ENCODE measurements around the gene TSSK6.
A peak's percentile ranks its signal among the peaks of the same experiment; 100 is the strongest.

TSSK6 gene

DNA sequence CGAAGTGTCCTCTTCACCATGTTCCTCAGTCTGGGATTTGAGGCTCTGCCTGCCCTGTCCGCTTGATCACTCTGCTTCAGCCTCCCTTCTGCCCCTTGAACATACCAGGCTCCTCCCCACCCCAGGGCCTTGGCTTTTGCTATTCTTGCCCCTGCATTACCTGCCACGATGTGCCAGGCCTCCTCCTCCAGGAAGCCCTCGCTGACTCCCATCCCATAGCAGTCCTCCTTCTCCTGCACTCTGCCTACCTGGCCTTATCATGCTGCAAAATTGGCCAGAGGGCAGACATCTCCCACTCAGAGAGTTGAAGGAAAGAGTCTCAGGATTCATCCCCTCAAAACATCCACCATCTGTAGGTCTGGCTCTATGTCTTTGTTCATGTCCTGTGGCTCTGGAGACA, 15.5 kb upstream of the TSSK6 start:
- DNase-seq (ENCODE audit: low read depth): no peak

- DNase-seq (ENCODE audit: low read depth): no peak
Measured at GRCh38 chr19:19530423-19530804, 15.1 kb upstream of the TSSK6 start.

DNA sequence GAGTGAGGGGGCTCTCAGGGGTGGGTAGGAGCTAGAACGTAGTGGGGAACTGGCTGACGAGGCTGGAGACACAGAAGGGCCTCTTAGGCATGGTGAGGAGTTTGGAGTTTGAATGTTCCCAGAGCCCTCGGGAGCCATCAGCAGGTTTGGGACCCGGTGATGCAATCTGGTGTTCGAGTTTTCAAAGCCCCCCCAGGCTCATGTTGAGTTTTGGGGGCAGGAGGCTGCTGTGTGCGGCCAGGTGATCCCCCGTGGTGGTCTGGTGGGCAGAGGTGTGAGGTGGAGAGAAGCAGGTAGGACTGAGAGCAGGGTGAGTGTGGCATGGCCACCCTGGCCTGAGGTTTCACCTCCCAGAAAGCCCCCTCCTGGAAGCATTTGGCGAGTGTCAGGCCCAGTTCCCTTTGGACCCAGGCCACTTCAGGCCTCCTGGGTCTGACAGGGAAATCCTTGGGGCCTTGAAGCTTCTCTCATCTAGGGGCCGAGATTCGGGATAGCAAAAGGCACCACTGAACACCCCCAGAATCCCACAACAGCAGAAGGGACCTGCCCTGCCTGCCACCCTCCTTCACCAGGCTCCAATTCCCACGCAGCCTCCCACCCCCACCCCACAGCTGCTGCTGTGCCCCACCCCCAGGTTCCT, 14.6 kb upstream of the TSSK6 start:
- DNase-seq (ENCODE audit: low read depth): no peak

DNA sequence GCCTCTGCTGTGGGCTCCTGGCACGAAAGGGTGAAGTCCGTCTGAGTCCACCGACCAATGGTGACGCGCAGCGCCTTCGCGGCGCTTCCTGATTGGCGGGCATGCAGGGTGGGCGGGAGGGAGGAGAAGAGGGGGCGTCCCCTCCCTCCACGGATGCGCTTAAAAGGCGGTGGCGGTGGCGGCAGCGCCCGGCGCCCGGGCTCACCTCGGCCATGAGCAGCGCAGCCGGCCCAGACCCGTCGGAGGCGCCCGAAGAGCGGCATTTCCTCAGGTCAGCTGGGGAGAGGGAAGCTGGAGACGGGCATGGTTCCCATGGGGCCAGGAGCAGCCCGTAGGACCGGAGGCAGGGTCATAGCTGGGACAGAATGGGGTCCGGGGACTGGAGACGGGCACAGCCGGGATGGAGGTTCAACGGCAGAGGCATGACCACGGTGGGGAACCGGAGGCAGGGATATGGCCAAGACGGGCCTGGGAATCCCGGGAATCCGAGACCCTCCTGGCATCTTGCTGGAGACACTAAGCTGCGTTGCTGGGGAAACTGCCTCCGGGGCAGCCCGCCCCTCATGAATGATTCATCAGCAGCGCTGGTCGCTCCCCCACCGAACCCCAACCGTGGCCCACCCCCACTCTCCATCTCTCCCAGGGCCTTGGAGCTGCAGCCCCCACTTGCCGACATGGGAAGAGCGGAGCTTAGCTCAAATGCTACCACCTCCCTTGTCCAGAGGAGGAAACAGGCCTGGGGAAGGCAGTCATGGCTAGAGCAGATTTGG, 13.6 kb upstream of the TSSK6 start, which contains the start of gene YJEFN3:
TSS of gene YJEFN3 (plus strand) at position 191 of the 770 bp plus-strand sequence. CDS start at position 213, 22 bp downstream.
- no peak for DNase-seq (ENCODE audit: low read depth)

DNA sequence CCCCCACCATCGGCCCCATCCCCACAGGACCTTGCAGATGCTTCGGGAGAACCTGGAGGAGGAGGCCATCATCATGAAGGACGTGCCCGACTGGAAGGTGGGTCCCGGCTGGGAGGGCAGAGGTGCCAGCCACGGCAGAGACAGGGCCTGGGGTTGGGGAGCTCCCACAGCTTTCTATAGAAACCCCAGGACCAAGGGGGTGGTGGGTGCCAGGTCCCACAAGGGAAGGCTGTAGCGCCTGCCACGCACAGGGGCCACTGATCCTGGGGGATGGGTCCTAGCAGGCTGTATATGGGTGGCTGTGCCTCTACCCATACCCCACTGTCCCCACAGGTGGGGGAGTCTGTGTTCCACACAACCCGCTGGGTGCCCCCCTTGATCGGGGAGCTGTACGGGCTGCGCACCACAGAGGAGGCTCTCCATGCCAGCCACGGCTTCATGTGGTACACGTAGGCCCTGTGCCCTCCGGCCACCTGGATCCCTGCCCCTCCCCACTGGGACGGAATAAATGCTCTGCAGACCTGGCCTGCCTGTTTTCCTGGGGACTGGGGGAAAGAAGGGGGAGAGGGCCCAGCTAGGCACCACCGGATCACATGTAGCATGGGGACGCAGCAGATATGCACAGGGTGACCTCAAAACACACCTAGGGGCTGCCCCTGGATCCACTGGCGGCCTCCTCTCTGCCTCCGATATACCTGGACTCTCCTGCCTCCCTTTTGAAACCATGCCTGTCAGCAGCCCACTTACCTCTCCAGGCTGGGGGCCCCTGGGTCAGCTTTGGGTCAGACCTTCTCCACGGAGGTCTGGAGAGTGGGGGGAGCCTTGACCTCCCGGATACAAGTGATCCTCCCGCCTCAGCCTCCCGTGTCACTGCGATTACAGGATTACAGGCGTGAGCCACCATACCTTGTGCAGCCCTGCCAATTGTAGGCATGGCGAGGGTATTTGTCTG, 12.6 kb upstream of the TSSK6 start:
- no peak for DNase-seq (ENCODE audit: low read depth)

- no peak for DNase-seq (ENCODE audit: low read depth)
Measured at GRCh38 chr19:19527371-19527656, 12.0 kb upstream of the TSSK6 start.

DNA sequence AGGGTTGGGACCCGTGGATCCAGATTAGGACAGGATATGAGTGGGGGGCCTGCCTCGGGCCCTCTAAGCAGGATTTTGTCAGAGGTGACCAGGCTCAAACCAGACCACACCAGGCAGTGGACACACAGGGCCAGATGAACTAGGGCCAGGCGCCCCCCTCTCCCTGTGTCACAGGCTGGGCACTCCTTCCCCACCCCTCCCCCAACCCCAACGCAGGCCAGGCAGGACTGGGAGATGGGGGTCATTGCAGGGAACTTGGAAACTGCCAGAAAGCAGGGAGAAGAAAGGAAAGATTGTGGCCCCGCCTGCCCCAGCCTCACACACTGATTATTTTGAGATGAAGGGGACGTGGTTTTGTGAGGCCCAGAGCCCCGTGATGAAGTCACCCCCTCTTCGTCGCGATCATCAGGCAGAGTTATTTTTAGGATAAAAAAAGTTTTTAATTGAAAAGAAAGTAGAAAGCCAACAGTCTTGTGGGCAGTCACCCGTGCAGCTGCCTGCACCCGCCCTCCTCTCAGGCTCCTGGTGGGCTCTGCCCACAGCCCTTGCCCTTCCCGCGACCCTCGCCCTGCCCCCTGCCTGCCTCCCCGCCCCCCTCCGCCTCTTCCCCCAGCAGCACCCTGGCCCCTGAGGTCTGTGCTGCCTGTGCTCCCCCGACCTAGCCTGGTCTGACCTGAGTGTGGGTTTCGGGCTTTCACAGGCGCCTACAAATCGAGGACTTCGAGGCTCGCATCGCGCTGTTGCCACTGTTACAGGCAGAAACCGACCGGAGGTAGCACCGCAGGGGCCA, 11.4 kb upstream of the TSSK6 start:
- no peak for DNase-seq (ENCODE audit: low read depth)

DNA sequence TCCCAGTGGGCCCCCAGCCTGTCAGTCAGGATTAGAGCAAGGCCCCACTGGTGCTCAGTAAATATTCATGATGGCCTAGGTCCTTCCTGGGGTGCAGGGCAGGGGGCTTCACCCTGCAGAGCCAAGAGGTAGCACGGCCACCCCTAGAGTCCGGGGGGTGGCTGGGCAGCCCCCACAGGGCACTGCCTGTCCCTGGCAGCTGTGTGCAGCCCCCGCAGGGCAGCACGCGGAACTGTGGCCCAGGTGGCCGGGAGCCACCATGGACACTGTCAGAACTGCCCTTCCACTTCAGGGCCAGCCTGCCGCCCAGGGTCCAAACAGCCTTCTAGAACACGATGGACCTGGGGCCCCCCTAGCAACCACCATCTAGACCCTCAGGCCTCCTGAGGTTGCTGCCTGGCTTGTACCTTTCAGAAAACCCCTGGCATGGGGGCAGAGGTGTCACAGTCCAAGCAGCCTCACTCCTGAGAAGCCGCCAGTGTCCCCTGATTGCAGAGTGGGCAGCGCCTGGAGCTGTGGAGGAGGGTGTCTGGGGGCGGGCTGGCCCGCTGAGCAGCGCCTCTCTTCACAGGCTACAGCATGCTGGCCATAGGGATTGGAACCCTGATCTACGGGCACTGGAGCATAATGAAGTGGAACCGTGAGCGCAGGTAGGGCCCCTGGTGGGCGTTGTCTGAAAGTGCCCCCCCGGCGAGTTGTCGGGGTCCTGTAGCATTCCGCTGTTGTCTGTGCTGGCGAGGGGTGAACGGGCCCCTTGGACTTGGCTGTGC, 10.4 kb upstream of the TSSK6 start:
- DNase-seq (ENCODE audit: low read depth): no peak

GRCh38 chr19:19524053-19524452, 8.7 kb upstream of the TSSK6 start:
- DNase-seq (ENCODE audit: low read depth): no peak

- DNase-seq (ENCODE audit: low read depth): no peak
Measured at GRCh38 chr19:19523177-19523576, 7.8 kb upstream of the TSSK6 start.

DNA sequence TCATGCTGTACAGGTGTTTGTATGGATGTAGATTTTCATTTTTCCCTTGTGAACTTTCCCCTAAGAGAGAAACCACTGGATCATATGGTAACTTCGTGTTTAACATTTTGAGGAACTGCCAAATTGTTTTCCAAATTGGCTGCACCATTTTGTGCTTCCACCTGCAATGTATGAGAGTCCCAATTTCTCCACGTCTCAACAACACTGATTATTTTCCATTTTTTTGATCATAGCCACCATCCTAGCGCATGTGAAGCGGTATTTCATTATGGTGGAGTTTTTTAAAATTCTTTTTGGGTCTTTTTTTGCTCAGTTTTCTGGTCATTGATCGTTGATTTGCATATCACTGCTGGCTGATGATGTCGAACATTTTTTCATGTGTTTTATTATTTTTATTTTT, 5.6 kb upstream of the TSSK6 start:
- no peak for DNase-seq (ENCODE audit: low read depth)

GRCh38 chr19:19517235-19517619, 1.9 kb upstream of the TSSK6 start:
- DNase-seq (ENCODE audit: low read depth): no peak

DNA sequence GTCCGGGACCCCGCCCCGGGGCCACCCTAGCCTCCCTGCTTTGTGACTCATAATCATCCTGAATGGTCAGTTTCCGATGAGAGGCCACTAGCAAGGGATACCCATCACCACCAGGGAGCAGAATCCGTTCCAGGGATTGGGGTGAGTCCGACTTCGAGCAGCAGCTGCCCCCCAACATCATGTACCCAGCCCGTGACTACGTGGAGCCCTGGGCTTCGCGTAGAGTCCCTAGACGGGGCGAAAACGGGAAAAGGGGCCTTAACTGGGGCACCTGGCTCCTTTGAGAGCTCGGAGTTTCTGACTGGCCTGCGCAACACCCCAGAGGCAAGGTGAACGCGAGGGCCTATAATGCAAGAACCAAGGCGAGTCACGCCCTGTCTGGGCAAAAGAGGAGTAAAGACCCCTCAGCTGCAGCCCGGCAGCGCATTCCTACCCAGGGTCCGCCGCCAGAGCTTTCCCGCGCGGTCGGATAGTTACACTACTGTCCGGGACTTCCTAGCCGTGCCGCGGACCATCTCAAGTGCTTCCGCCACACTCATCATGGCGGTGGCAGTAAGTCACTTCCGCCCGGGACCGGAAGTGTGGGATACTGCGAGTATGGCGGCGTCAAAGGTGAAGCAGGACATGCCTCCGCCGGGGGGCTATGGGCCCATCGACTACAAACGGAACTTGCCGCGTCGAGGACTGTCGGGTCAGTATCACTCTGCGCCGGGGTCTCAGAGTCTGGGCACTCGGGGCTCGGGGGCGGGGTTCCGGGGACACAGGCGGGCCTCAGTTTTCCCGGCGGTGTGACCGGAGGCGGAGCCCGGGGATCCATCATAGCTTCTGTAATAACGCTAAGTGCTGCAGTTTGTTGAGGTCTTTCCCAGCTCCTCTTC, 533 bp upstream of the TSSK6 start, which contains the start of gene NDUFA13:
TSS of gene NDUFA13 (plus strand) at position 584 of the 878 bp plus-strand sequence. CDS start at position 598, 14 bp downstream.
- DNase-seq (ENCODE audit: low read depth): peak; percentile 81

GRCh38 chr19:19514215-19514657, 1.1 kb downstream of the TSSK6 start:
- DNase-seq (ENCODE audit: low read depth): no peak

GRCh38 chr19:19513682-19514081, 1.7 kb downstream of the TSSK6 start:
- no peak for DNase-seq (ENCODE audit: low read depth)

DNA sequence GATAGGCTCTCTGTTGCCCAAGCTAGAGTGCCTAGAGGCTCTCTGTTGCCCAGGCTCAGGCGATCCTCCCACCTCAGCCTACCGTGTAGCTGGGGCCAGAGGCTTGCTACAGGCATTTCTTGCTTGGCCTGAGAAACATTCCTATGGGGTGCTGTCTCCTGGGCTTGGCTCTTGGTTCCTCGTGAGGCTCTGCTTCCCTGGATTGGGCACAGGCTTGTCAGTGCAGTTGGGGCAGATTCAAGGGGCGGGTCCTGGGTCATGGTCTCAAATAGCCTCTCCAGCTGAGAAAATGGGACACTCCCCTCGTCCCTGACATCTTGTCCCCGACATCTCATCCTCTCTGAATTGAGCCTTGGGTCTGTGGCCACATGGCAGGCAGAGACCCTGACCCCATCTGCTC, 4.9 kb downstream of the TSSK6 start:
- no peak for DNase-seq (ENCODE audit: low read depth)

DNA sequence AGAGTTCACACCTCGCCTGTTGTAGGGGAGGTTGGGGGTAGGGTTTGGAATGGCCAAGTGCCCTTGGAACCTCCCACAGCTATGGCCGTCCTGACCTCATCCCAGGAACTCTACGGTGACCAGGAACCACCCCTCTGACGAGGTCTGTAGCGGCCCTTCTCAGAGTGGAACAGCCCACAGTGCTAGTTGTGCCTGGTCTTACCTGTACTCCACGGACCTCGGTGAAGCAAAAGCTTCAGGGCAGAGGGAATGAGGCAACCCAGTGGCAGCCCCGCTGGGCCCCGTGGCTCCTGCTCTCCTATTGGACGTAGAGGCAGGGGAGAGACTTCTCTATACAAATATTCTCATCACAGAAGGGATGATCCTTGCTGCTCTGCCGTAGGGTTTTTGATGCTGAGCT, 7.1 kb downstream of the TSSK6 start:
- DNase-seq (ENCODE audit: low read depth): no peak

DNA sequence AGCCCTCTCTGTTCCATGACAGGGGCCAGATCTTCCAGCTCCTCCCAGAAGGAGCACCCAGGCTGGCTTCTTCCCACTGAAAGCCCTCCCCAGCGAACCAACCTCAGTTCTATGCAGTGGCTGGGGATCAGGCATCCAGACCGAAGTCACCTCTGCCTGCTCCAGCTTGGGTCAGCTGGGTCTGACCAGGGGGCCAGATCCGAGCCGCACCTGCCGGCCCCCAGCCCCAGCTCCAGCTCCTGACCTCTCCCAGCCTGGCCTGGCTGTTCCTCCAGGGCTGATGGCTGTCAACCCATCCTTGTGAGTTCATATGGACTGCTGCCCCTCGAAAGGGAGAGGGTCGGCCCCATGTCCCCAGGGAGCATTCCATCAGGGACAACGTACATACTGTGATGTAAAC, 8.0 kb downstream of the TSSK6 start:
- no peak for DNase-seq (ENCODE audit: low read depth)

DNA sequence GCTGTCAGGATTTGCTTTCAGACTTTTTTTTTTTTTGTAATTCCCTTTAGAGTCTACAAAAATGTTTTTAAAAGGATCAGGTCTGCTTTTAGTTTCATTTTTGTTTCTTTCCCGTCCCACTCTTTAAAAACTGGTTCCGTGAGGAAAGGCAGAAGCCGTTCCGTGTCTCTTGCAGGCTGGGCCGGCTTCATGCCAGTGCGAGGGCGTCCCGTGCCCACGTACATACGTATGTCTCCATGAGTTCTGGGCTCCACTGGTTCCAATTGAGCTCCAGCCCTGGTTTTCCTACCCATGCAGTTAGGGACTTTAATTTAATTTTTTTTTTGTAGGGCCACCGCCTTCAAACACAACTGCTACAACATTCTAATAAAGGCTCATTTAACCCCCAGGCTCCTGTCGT, 8.8 kb downstream of the TSSK6 start:
- no peak for DNase-seq (ENCODE audit: low read depth)
